GM21528 (cell line): Measurements from ENCODE around the gene FKBP6.
"Not testable (repeated sequence)": the region's sequence is repeated elsewhere in the genome, so short reads cannot be mapped to it uniquely, and the experiment has no call there.

ENCODE experiments used
- ATAC-seq: cut with Tn5 transposase; IDR thresholded peaks from one replicate; pipeline ENCODE4 v1.9.1; 2021; ENCODE audit warnings: mild to moderate bottlenecking, moderate library complexity; ENCODE audit not compliant: unreplicated experiment, low FRiP score

The FKBP6 gene

DNA sequence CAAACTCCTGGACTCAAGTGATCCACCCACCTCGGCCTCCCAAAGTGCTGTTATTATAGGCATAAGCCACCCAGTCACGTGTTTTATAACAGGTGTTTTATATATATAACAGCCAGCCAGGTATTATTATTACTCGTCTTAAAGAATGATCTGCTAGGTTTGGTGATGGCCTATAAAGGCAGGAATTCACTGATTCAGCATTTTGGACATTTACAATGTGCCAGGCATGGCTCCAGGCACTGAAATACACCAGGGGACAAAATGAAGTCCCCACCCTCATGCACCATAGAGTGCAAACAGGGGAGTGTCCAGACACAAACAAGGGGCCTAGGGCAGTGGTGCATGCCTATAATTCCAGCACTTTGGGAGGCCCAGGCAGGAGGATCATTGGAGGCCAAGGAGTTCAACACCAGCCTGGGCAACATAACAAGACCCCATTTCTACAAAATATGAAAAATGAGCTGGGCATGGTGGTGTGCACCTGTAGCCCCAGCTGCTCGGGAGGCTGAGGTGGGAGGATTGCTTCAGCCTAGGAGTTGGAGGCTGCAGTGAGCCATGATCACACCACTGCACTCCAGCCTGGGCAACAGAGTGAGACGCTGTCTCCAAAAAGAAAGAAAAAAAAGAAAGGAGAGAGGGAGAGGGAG, 4.4 kb upstream of the FKBP6 start:
- not testable (repeated sequence) for ATAC-seq

DNA sequence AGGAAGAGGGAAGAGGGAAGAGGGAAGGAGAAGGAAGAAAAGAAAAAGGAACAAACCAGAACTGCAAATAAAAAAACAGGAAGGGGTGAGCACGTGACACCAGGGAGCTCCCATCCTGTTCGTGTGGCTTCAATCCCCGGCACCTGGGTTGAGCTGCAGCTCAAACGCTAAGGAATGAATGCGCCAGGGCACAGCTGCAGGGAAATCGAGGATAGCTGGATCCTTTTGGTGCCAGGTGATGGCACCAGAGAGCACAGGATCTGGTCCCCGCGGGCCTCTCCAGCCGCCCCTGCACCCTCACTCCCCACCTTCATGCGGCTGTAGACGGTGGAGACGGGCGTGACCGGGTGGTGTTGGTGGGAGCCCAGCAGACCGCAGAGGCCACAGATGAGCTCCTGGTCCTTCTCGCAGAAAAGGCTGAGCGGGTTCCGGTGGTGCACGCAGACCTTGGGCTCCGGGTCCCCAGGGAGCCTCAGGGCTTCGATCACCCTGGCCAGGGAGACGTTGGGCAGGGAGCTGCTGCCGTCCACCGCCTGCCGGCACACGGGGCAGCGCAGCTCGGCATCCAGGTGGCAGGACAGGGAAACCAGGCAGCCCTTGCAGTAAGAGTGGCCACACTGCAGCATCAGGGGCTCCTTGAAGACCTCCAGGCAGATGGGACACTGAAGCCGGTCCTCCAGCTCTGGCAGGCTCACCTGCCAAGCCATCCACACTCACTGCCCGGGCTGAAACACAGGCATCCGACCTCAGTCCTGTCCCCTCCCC, 3.7 kb upstream of the FKBP6 start:
- ATAC-seq, result not testable (repeated sequence)

DNA sequence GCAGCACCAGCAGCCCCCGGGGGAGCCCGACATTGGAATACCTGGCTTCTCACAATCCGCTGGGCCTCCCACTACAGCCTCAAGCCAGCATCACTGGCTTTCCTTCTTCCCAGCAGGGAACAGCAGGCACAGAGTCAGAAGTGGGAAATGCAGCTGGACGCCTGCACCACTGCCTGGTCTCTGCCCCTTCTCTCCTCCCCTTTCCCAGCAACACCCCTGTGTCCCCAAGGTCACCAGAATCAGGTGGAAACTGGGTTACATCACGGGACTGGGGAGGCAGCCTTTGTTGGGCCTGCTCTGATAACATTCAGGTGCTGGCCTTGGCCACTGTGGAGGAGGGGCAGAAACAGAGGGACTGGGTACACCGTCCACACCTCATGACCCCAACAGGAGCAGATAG, 2.5 kb upstream of the FKBP6 start:
- not testable (repeated sequence) for ATAC-seq

DNA sequence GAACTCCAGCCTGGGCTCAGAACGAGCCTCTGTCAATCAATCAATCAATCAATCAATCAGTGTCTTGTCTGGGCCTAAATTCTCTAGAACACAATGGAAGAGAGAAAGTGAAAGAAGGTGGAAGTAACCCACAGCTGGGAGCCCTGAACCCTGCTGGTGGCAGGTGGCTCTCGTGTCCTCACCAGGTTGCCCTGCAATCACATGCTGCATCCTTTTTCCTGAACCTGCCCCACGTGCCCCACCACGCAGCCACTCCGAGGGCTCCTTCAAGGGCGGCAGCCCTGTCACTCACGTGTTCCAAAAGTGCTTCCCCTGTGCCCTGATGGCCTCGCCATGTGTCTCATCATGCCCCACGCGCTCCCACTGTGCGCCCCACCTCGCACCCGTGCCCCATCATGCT, 512 bp upstream of the FKBP6 start:
- ATAC-seq, result not testable (repeated sequence)

DNA sequence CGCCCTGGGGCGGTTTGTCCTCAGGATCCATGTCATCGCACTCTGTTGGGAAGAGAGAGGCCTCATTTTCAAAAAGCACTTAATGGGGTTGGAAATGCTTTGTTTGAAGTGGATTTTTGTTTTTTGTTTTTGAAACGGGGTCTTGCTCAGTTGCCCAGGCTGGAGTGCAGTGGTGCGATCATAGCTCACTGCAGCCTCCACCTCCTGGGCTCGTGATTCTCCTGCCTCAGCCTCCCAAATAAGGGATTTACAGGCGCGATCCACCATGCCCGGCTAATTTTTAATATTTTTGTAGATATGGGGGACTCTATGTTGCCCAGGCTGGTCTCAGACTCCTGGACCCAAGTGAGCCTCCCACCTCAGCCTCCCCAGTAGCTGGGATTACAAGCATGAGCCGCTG, 735 bp downstream of the FKBP6 start:
- no peak for ATAC-seq

DNA sequence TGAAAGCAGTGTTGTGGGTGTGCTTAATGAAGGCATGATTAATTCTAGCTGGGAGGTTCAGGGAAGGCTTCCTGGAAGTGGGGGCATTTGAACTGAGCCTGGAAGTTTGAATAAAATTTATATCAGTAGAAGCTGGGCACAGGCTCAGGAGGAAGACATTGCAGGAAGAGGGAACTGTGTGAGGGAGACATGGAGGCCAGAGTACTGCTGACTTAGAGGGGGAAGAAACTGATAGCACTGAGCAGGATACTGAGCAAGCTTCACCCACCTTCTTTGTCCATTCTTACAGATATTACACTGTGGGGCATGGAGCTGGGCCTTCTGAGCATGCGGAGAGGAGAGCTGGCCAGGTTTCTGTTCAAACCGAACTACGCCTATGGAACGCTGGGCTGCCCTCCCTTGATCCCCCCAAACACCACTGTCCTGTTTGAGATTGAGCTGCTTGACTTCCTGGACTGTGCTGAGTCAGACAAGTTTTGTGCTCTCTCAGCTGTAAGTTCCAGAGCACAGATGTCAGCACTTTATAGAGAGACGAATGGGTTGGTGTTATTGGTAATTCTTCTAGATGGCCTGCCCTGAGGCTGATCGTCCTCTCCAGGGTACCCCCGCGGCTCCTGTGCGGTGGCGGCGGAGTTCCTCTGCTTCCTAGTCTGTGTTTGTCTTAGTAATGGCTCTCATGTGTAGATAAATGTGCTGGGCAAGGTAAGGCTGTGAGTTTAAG, 2.1 kb downstream of the FKBP6 start:
- ATAC-seq, result no peak

DNA sequence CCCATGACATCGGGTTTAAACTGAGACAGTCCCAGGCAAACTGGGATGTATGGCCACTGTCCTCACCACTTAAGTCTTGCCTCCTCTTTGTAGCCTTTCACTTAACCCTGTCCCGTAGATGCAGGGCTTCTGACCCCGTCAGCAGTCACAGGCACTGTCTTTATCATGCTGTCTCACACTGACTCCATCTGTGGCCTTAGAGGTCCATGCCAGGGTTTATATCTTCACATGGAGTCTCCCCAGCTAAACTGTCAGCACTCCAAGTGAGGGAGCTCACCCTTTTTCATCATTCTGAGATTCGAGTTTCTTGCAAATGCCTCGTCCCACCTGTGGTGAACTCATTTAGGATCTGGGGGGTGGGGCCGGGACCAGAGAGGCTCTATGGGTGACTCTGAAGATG, 2.8 kb downstream of the FKBP6 start:
- no peak for ATAC-seq

DNA sequence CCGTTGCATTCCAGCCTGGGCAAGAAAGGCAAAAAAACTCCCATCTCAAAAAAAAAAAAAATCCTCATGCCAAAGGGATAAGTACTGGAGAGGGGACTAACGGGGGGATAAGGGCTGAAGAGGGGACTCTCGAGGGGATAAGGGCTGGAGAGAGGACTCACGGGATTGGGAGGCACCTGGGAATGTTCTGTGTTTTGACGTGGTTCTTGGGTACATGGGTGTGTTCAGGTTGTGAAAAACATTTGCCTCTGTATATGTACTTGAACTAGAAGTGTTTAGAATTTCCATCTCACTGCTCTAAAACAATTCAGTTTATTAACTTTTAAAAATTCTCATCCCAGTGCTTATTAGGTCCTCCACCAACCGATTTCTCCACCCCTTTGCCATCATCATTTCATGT, 4.5 kb downstream of the FKBP6 start:
- ATAC-seq, result no peak

DNA sequence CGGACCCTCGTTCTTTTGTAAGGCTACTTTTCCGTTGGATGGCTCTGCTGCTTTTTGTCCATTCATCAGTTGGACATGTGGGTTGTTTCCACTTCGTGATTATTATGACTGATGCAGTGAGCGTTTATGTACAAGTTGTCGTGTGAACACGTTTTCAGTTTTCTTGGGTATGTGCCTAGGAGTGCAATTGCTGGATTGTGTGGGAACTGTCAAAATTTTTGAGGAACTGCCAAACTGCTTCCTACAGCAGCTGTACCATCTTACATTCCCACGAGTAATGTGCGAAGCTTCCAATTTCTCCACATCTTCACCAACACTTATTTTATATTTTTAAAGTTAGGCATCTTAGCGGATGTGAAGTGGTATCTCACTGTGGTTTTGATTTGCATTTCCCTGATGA, 10.4 kb downstream of the FKBP6 start:
- no peak for ATAC-seq

DNA sequence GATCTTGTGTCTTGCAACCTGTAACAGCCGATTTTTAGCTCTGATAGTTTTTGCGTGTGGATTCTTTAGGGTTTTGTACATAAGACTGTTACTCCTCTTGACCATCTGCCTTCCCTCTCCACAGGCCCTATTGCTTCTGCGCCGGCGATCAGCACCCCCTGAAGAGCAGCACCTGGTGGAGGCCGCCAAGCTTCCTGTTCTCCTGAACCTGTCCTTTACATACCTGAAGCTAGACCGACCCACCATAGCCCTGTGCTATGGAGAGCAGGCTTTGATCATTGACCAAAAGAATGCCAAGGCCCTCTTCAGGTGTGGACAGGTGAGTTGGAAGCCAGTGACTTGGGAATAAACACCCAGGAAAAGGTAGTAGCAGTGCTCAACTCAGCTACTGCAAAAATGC, 12.6 kb downstream of the FKBP6 start:
- ATAC-seq, result no peak

DNA sequence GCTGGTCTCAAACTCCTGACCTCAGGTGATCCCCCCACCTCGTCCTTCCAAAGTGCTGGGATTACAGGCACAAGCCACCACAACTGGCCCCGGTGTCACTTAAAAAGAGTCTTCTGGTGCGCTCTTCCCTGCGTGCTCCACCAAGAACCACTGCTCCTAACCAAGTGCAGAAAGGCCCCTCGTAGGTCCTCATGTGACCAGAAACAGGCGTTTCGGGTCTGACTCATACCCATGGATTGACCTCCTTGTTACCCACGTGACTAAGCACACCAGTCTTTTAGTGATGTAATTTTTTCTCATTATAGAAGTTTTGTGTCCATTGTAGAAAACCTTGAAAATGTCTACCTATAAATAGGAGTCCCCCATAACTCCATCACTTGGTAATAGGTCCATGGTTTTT, 13.9 kb downstream of the FKBP6 start:
- no peak for ATAC-seq

DNA sequence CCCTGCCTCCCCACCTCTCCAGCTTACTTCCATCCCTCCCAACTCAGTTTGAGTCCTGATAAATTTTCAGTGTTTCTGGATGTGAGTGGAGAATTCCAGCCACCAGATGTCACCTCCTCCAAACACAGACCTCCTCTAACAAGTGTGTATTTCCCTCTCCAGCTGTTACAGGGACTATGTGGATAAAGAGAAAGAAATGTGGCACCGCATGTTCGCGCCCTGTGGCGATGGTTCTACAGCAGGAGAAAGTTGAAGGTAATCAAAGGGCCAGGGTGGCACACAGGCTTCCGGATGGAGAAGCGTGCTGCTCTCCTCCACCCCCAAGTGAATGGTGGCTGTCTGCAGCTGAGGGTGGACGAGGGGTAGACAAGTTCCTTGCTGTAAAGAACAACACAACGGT, 14.7 kb downstream of the FKBP6 start:
- ATAC-seq, result no peak

DNA sequence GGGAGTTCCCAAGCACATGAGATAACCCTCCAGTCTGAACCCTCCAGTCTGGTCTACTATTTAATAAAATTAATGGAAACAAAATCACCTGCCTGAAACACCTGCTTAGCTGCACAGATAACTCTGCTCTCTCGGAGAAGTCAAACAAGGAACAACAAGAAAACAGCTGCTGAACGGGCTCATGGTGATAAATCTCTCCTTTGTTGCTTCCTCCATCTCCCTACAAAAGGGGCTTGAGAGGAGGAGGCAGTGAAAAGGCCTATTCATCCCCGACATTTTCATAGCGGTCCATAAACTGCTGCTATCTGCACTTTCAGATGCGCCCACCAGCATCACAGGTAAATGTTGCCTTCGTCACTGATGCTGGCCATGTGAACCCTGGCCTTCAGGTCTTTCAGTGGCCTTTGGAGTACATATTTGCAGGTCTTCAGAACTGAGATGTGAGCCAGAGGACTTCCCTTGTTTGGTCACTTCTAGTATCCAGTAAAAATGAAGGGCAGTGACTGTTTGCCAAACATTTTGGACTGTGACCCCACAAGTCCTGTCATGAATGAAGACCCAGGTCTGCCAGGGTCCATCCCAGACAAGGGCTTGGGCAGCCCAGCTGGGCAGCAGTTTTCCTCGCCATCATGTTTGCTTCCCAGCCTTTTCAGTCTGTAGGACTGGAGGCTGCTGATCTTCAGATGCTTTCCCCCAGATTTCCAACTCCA, 15.9 kb downstream of the FKBP6 start:
- ATAC-seq, result no peak

DNA sequence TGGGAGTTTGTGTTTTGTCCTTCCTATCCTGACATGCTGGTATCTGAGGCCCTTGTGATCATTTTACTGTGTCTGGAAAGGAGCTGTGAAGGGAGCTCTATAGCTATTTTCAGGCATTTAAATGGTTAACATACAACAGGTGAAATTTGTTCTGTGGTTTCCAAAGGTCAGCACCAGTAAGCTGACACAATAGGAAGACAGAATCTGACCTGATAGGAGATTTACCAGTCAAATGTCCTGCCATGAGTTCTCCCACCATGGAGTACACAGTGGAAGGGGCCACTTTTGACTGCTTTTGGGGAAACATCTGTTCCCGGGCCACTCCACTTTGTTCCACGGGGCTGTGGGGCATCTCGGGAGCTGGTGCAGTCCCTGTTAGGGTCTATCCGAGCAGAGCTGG, 17.6 kb downstream of the FKBP6 start:
- no peak for ATAC-seq

DNA sequence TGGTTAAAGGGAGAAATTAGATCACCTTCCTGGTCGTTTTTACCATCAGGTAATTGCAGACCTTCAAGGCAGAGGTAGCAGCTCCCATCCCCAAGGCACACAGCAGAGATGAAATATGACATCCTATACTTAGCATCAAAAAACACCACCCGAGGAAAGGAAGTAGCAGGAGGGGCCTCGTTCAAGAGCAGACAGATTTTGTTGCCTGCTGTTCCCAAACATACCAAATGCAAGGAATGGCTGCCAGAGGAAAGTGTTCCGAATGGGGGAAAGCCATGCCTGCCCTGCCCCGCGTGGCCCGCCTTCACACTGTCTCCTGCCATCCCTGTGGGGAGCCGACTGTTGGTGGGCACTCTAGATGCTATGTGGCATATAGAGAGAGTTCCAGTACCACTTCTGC, 18.0 kb downstream of the FKBP6 start:
- no peak for ATAC-seq

DNA sequence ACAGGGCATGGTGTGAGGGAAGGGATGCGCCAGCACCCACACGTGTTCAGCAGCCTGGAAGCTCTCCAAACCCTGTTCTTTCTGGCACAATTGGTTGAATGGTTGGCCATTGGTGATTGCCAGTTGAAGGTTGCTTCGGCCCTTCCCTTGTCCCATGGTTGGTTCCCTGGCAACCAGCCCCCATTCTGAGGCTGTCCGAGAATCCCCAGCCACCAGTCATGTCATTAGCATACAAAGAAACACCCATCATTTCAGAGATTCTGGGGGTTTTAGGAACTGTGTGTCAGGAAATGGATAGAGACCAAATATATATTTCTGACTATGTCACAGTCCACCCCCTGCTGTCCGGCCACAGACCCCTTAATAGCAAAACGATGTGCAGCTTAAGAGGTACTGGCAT, 21.8 kb downstream of the FKBP6 start:
- ATAC-seq, result no peak

DNA sequence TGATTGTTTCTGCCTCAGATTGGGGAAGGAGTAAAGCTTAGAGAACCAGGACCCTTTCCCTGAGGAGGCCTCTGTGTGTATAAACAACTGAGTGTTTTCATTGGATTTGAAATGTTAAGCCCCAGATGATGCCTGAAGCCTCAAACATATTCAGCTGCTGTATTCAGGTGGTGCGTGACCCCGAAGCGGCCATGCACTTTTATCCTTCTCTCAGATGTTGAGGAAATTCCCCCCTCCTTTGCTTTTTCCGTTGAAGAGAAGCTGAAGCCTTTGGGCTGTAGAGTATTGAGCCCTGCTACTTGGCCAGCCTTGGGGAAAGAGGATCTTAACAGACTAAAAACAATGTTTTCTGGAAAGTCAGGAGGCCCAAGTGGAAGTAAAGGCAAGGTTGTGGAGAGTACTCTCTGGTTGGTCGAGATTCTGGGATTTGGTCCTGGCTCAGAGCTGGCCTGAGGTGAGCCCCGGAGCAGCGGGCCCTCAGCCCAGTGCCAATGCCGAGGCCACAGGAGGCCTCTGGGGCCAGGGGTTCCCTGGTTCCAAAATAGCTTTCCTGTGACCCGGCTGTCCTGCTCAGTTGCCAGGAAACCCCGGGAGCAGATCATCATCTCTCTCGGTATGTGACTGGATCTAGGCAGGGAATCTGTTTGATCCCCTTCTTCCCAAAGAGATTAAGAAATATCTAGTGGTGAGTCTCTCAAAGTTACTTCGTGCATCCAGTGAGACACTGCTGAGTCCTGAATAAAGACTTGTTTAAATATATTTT, 22.5 kb downstream of the FKBP6 start:
- no peak for ATAC-seq

DNA sequence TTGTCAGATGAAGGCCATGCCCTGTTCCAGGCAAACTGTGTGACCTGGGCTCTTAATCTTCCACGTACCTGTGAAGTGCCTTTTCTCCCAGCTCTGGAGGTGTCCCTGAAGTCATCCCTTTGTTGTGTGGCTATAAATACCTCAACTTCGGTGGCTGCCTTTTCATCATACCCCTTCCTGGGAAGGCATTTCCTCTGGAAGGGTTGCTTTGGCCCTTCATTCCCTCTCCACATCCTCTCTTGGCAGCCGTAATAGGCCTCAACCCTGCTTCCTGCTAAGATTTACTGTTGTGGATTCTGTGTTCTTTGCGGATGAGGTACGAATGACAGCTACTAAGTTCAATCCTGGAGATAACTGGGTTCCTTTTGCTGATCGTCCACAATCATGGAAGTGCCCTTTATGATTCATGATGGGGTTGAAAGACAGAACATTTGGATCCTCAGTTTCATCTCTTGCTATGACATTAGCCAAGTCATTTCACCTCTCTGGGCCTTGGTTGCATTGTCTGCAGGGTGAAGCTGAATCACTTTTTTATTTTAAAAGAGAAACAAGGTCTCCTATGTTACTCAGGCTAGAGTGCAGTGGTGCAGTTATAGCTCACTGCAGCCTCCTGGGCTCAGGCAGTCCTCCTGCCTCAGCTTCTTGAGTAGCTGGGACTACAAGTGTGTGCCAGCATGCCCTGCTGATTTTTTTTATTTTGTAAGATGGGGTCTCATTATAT, 23.6 kb downstream of the FKBP6 start:
- ATAC-seq, result no peak

DNA sequence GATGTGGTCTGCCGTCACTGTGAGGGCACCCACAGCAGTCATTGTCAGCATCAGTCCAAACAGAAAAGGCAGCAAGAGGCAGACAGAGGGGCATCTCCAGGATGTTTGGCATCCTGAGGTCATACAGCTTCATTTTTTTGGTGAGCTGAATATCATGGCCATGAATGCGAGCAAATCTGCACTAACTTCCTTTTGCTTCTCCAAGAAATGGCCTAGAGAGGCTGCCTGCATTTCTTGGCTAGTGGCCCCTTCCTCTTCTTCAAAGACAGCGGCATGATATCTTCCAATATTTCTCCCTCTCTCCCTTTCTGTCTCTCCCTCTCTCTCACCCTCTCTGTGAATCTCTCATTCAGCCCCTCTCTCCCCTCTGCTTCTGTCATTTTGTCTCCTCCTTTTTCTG, 24.8 kb downstream of the FKBP6 start:
- no peak for ATAC-seq

DNA sequence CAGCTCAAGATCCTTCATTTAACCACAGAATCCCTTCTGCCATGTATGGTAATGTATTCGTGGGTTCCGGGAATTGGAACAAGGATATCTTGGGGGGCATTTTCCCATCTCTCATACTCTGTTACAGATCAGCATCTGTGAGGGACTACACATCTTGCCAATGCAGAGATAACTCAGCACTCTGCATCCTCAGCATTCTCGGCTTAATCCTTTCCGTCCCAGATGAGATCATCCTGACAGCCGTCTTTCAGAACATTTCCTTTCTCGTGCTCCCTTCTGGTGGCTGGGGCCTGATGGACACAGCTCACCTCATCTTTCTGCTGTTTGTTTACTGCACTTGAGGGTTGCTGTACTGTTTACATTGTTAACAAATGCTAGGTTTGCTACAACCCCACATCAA, 25.3 kb downstream of the FKBP6 start:
- no peak for ATAC-seq
